Activated CD4-positive, alpha-beta T cell treated with anti-CD3 and anti-CD28 coated beads, Interleukin-2, amount 50 U/mL, for 48 hours (primary cell): ENCODE measurements around the gene SDR39U1.

Experiments
- DNase-seq, 2 experiments: peaks; one replicate each; pipeline ENCODE4 v3.0.0-alpha.2; 2020

SDR39U1 gene

GRCh38 chr14:24441485-24441884 lies 1.1 kb downstream of the SDR39U1 start:
- no peak for DNase-seq

DNA sequence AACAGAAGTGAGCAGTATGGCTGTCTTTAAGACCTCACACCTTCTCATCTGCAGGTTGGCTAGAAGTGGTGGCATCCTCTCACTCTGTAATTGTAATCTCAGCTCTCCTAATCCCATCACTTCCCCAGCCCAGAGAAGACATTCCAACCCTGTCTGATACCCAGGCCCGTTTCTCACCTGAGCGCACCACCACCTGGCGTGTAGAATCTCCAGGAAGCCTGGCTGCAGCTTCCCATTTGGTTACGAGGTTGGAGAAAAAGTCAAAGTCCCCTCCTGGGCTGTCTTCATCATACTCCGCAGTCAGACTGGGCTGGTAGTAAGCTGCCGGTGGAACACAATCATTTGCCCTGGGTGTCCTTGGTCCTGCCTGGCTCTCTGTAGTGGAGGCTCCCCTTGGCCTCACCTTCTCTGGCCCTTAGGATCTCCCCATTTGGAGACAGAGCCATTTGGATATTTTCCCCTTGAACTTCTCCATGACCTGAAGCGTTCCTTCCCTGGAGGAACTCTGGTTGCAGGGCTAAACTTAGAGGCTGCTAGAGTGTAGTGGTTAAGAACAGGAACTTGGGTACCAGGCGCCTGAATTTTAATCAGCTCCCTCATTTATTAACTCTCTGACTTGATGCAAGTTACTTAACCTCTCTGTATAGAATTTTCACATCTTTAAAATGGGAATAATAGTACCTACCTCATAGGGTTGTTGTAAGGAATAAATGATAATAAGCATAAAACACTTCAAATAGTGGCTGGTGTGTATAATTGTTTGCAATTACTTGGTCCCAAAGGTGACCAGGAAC lies 1.8 kb downstream of the SDR39U1 start:
- no peak for DNase-seq

DNA sequence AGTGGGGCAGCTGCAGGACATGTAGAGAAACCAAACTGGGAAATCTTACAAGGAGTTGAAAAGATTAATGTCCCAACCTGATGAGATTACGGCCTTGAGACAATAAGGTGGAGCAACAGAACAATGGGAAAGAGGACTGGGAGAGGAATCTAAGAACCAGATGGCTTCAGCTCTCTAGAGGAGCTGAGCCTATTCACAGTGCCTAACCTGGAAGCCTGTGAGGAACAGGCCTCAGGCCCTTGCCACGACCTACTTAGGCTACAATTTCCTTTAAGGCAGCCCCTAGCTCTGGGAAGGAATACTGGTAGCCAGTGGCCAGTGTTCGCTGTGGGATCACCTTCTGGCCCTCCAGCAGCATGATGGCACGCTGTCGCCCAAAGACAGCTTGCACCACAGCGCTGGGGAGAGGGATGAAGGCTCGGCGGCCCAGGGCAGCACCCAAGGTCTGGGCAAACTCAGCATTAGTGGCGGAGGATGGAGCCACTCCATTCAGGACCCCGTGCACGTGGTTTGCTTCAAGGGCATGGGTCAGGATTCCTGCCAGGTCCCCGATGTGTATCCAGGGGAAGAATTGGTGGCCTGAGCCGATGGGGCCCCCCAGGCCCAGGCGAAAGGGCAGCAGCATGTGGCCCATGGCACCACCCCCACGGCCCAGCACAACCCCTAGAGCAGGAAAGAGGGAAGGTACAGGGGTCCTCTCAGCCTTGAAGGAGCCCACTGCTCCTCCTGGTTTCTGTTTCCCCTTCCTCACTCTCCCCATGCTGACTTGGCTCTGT lies 2.6 kb downstream of the SDR39U1 start:
- no peak for DNase-seq

GRCh38 chr14:24439257-24439656 lies 3.3 kb downstream of the SDR39U1 start:
- no peak for DNase-seq

DNA sequence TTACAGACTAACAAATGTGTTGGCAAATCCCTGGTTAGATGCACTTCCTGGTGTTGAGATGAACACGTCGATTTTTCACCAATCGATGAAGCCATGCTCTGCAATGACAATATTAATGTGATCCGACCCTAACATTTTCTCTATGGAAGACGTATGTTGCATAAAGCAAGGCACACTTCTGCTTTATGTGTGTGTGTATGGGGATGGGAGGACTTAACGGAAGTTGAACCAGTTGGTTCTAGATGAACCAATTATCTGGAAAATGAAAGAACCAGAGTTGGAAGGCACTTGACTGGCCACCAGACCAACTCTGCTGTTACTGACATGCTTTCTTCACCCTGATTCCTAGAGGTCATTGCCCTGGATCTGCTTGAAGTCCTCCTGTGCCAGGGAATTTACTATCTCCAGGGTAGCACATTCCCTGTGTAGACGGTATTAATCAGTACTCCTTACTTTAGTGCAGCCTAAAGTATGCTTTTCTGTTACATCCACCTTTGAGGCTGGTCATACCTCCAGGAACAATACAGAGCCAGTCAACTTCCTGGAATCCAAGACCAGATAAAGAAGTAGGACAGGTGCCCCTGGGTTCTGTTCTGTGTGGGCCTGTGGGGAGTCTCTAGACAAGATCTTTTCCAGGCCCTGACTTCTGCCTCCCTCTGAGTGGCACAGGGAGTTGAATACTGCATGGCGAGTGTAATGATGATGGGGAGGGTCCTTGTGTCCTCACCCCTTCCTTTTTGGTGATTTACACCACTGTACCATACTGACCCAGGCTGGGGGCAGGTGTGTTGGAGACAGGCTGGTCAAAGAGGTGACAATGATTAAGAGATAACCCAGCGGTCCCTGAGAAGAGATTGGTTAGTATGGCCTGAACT lies 4.1 kb downstream of the SDR39U1 start:
- DNase-seq = no peak

GRCh38 chr14:24437736-24438067 lies 4.9 kb downstream of the SDR39U1 start:
- no peak for DNase-seq

DNA sequence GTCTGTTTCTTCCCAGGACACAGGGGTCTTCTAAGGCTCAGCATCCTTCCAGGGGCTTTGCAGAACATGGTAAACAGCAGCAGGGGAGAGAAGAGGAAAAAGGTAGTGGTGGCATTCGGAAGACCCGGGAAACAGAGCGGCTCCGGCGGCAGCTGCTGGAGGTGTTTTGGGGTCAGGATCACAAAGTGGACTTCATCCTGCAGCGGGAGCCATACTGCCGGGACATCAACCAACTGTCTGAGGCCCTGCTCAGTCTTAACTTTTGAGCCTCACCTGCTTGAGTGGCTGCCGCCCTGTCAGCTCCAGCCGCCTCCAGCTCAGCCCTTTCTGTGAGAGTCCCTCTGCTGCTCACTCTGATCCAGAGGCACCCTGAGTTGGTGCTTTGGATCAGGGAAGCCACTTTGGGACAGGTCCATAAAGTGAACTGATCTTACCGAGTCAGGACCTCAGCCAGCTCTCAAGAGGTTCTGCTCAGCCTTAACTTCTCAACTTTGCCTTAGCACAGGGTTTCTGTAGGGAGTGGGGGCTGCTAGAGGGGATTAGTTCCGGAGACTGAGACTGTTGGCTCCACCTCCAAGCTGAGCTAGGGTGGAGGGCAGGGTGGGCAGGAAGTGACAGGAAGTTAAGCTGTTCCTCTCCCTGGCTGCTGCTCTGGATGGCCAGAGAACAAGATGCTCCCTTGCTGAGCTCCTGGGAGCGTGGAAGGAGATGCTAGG lies 5.4 kb downstream of the SDR39U1 start:
- no peak for DNase-seq

- no peak for DNase-seq
Measured at GRCh38 chr14:24436355-24437019, 6.1 kb downstream of the SDR39U1 start.

DNA sequence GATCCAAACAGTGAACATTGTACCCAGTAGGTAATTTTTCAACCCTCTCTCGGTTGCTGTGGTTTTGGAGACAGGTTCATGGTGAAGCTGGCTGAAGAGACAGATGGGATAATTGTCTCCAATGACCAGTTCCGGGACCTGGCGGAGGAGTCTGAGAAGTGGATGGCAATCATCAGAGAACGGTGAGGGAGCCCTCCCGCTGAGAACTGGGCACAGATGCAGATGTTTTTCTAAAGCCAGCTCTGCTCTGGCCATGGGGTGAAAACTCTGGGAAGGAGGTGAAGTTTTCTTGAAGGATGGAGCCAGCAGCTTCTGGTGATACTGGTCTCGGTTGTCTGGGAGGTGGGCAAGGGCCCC lies 6.6 kb downstream of the SDR39U1 start:
- DNase-seq = no peak

DNA sequence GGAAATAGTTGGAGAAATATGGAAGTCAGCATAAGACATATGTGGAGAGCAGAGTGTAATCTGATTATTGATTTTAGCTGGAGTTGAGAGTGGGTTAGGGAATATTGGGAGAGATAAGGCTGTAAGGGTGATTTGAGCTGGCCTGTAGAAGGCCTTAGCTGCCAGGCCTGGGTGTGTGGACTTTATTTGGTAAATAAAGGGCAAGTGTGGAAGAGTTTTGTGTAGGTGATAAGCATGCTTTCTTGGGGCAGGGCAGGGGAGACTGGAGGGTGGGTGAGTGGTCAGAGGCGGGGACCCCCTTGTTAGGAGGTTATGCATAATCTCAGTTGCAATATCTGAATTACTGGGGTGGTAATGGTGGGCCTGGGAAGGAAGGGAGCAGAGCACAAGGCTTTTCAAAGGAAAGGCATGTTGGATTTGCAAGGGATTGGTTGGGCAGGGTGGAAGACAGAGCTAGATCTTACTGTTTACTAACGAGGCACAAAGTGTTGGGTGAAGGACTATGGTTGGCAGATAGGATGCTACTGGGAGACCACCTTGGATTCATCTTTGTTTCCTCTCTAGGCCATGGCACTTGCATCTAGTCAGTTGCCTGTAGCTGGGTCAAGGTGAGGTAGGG lies 7.3 kb downstream of the SDR39U1 start:
- no peak for DNase-seq

GRCh38 chr14:24434676-24435075 lies 7.9 kb downstream of the SDR39U1 start:
- no peak for DNase-seq

- no peak for DNase-seq
Measured at GRCh38 chr14:24434036-24434435, 8.5 kb downstream of the SDR39U1 start.

DNA sequence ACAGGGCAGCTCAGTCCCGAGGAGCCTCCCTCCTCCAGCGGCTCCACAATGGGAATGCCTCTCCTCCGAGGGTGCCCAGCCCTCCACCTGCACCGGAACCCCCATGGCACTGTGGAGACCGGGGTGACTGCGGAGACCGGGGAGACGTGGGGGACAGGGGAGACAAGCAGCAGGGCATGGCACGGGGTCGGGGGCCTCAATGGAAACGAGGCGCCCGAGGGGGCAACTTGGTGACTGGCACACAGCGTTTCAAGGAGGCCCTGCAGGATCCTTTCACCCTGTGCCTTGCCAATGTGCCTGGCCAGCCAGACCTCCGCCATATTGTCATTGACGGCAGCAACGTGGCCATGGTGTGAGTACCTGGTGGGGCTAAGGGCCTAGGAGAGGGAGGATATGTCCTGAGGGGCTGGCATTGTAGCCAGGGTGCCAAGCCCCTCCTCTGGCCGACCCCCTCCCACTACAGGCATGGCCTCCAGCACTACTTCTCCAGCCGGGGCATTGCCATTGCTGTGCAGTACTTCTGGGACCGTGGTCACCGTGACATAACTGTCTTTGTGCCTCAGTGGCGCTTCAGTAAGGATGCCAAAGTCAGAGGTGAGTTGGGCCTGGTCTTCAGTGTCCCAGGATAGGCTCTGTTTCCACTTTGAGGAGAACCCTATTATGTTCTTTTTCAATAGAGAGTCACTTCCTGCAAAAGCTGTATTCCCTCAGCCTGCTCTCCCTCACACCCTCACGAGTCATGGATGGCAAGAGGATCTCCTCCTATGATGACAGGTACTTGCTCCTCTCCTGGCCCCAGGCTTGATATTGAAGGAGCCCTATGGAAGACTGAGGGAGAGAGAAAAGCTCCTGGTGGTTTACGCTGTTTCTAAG lies 10.1 kb downstream of the SDR39U1 start:
- DNase-seq = no peak

- DNase-seq = peak; percentile 92 to 95
Measured at GRCh38 chr14:24431569-24432258, 10.9 kb downstream of the SDR39U1 start.

- DNase-seq = peak; percentile 74 to 83
Measured at GRCh38 chr14:24430682-24431568, 11.7 kb downstream of the SDR39U1 start.

DNA sequence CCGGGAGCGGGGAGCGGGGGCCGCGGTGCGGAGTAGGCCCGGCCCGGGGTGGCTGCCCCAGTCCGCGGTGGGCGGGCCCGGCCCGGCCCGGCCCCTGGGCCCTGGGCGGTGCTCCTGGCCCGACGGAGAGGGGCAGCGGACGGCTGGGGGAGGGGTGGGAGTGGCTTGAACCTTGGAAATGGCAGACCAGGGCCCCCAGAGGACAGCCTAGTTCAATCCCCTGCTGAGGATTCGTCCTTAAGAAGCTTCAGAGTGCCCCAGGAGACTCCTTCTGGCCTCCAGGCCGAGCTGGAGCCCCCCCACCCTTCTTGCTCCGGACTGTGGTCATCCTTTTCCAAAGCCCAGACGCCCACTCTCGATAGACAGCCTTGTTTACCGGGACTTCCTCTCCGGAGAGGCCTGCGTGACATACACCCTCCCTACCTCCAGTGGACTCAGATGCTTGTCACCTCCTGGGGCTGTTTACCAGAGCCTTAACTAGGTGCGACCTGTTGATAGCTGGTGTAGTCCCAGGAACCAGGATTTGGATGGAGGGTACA lies 12.4 kb downstream of the SDR39U1 start:
- DNase-seq = peak; percentile 70 to 77

DNA sequence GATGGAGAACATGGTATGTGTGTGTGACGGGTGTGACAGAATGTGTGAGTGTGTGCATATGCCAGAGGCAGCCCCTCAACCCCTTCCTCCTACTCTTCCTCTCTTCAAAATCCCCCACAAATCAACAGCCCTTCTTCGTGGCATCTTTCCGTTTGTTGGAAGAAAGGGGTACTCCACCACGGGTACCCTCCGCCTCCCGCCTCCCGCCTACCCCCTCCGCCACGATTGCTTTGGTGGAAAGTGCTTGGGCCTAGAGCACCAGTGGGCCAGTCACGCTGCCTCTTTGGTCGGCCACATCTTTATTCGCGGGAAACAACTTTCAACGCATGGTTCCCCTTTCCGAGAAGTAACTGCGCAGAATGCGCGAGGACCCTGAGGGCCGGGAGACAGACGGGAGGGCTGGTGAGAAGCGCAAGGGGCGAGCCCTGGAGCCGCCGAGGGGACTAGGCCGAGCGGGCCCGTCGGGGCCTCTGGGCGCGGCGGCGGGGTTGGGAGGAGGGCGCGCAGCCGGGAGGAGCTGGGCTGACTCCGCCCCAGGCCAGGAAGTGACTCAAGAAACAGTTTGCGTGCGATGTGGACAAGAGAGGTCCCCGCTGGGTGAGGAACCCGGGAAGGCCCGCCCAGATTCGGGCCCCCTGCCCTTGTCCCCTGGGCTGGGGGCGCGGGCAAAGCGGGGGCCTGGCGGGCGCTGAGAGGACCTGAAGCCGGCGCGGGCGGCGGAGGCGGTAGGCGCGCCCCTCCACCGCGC lies 13.0 kb downstream of the SDR39U1 start, which contains the start of the genes CBLN3 and KHNYN:
TSS of gene CBLN3 (minus strand) at position 274 of the 748 bp plus-strand sequence. CDS start 614 bp downstream, outside the sequence.
TSS of gene KHNYN (plus strand) at position 560 of the 748 bp plus-strand sequence. CDS start 777 bp downstream, outside the sequence.
- DNase-seq = peak; percentile 87 to 90
